Cortex of kidney (tissue), 1 donor: ENCODE results near the gene LIMCH1.
"Not testable (repeated sequence)": the region's sequence is repeated elsewhere in the genome, so short reads cannot be mapped to it uniquely, and the experiment has no call there.

Source experiments
- DNase-seq: peaks from one replicate; lab custom pipeline; 2025; lab: John Stamatoyannopoulos, UW

Gene LIMCH1

GRCh38 chr4:41678086-41678816 lies 140.3 kb downstream of the LIMCH1 start:
- no peak for DNase-seq

GRCh38 chr4:41678951-41679350 lies 141.0 kb downstream of the LIMCH1 start:
- no peak for DNase-seq

- DNase-seq: no peak
Measured at GRCh38 chr4:41679991-41680390, 142.0 kb downstream of the LIMCH1 start.

GRCh38 chr4:41681054-41681453 lies 143.1 kb downstream of the LIMCH1 start:
- no peak for DNase-seq

GRCh38 chr4:41683326-41683725 lies 145.4 kb downstream of the LIMCH1 start:
- no peak for DNase-seq

GRCh38 chr4:41686893-41687292 lies 148.9 kb downstream of the LIMCH1 start:
- DNase-seq: no peak

- DNase-seq: no peak
Measured at GRCh38 chr4:41687971-41688370, 150.0 kb downstream of the LIMCH1 start.

GRCh38 chr4:41692717-41693345 lies 154.9 kb downstream of the LIMCH1 start:
- DNase-seq: no peak

- DNase-seq: no peak
Measured at GRCh38 chr4:41693629-41694028, 155.7 kb downstream of the LIMCH1 start.

GRCh38 chr4:41696131-41696530 lies 158.2 kb downstream of the LIMCH1 start:
- DNase-seq: no peak

GRCh38 chr4:41696763-41697162 lies 158.8 kb downstream of the LIMCH1 start:
- no peak for DNase-seq

- DNase-seq: no peak
Measured at GRCh38 chr4:41701983-41702382, 164.0 kb downstream of the LIMCH1 start.

GRCh38 chr4:41702770-41703169 lies 164.8 kb downstream of the LIMCH1 start:
- no peak for DNase-seq

- DNase-seq: no peak
Measured at GRCh38 chr4:41703785-41704184, 165.8 kb downstream of the LIMCH1 start.

GRCh38 chr4:41709844-41710481 lies 172.0 kb downstream of the LIMCH1 start:
- no peak for DNase-seq

- not testable (repeated sequence) for DNase-seq
Measured at GRCh38 chr4:41711654-41712053, 173.7 kb downstream of the LIMCH1 start.

GRCh38 chr4:41712425-41712824 lies 174.5 kb downstream of the LIMCH1 start:
- DNase-seq: no peak

GRCh38 chr4:41713768-41714167 lies 175.8 kb downstream of the LIMCH1 start:
- DNase-seq: no peak

- no peak for DNase-seq
Measured at GRCh38 chr4:41714364-41715000, 176.5 kb downstream of the LIMCH1 start.

- no peak for DNase-seq
Measured at GRCh38 chr4:41715155-41715554, 177.2 kb downstream of the LIMCH1 start.

- DNase-seq: no peak
Measured at GRCh38 chr4:41718907-41719306, 180.9 kb downstream of the LIMCH1 start.

GRCh38 chr4:41719417-41719816 lies 181.5 kb downstream of the LIMCH1 start:
- no peak for DNase-seq

GRCh38 chr4:41722181-41722580 lies 184.2 kb downstream of the LIMCH1 start:
- DNase-seq: no peak
